ENCODE results near the gene OR4K5. TPM values are rescaled to one million over a fixed set of nuclear protein-coding genes. Genes with fewer than 3 reads are reported as not detected.

OR4K5 gene
- total RNA-seq, 1 experiment from 2014 or later, result not detected

Other genes starting within 250 kb of the OR4K5 start
- gene OR11H2, start 206.7 kb upstream of the OR4K5 start, total RNA-seq (2021), result not detected in 2 replicates
- gene OR4Q3, start 177.0 kb upstream of the OR4K5 start, total RNA-seq (2021), result not detected in 2 replicates
- gene OR4M1, start 147.1 kb upstream of the OR4K5 start, total RNA-seq (2021), result not detected in 2 replicates
- gene OR4N2, start 116.8 kb upstream of the OR4K5 start, total RNA-seq (2021), result not detected in 2 replicates
- gene OR4K2, start 45.5 kb upstream of the OR4K5 start, total RNA-seq (2021), result not detected in 2 replicates
- gene OR4K1, start 10.3 kb downstream of the OR4K5 start, total RNA-seq (2021), result not detected in 2 replicates
- gene OR4K15, start 55.0 kb downstream of the OR4K5 start, total RNA-seq (2021), result not detected in 2 replicates
- not detected in 2 replicates for gene OR4Q2, start 81.6 kb downstream of the OR4K5 start, total RNA-seq (2021)
- gene OR4K14, start 98.7 kb downstream of the OR4K5 start, total RNA-seq (2021), result not detected in 2 replicates
- gene OR4K13, start 115.4 kb downstream of the OR4K5 start, total RNA-seq (2021), result not detected in 2 replicates
- gene OR4L1, start 139.4 kb downstream of the OR4K5 start, total RNA-seq (2021), result not detected in 2 replicates
- not detected in 2 replicates for gene OR4K17, start 190.1 kb downstream of the OR4K5 start, total RNA-seq (2021)
- not detected in 2 replicates for gene OR4N5, start 218.2 kb downstream of the OR4K5 start, total RNA-seq (2021)

Measured in H9 (cell line).